Kasumi-1 (cell line): ENCODE results near the gene TIE1.
A peak's percentile ranks its signal among the peaks of the same experiment; 100 is the strongest.

Experiments used
- DNase-seq, 2 experiments: peaks; one replicate each; lab custom pipeline; 2025; lab: John Stamatoyannopoulos, UW

Gene TIE1

GRCh38 chr1:43300378-43301094 lies at the start of gene TIE1:
Gene TIE1, plus strand, starts transcription at chr1:43300982. Its CDS starts 90 bp downstream, at chr1:43301072.
- DNase-seq: peak; percentile 19 to 29

GRCh38 chr1:43251024-43251423 lies 49.8 kb upstream of the TIE1 start:
- DNase-seq: no peak

DNA sequence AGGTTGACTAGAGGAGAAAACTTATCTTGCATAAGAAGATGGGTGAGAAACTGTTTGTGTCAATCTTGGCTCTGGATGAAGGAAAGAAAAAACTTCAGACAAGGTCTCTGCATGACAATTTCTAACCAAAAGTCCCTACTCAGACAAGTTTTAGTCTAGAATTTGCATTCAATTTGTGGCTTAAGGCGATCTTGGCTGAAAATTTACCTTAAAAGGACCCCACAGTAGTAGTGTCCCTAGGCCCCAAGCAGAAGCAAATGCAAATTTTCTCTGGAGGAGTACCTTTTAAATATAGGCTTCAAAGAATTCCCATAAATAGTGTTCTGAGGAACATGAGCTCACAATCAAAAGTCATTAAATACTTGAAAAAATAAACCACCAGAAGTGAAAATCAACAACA lies 48.6 kb upstream of the TIE1 start:
- no peak for DNase-seq

- no peak for DNase-seq
Observed at GRCh38 chr1:43253173-43253572, 47.6 kb upstream of the TIE1 start.

DNA sequence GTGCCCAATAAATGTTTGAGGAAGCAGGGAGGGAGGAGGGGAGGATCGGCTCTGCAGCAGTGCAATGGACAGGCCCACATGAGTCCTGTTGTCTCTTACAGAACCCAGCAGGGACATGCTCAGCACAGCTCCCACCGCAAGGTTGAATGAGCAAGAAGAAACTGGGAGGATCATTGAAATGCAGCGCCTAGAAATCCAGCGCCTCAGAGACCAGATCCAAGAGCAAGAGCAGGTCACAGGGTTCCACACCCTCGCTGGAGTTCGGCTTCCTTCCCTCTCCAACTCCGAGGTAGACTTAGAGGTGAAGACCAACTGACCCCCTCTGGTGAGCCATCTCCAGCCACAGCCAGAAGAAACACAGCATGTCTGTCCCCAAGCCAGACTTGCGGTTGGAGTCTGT lies 46.9 kb upstream of the TIE1 start:
- no peak for DNase-seq

DNA sequence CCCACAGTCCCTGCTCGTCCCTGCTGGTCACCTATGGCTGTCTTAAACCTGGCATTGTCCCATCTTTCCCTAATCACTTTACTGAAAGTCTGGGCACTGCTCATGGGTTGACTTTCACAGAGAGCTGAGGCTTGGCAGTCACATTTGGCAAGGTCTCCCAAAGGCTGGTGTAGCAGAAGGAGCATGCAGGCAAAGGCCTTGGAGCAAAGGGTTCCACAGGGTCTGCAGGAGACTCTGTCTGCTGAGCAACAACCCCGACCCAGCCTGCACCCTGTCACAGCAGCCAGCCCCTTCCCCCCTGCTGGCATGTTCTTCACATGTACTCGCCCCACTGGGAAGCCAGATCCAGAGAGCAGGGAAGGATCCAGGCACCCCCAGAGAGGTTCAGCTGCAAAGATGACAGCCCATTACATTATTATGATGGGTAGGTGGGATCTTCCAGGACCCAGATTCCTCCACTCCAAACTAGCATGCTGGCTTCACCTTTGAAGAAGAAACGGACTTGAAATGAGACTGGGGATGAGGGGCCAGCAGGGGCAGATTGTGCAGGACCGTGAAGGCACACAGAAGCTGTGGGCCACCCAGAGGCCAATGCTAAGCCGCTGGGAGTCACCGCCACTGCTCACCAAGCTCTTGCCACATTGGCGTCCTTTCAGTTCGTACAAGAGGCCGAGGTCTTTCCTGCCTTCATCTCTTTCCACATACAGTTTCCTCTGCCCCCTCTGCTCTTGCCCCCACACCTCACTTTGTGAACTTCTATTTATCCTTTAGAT lies 45.2 kb upstream of the TIE1 start:
- no peak for DNase-seq

DNA sequence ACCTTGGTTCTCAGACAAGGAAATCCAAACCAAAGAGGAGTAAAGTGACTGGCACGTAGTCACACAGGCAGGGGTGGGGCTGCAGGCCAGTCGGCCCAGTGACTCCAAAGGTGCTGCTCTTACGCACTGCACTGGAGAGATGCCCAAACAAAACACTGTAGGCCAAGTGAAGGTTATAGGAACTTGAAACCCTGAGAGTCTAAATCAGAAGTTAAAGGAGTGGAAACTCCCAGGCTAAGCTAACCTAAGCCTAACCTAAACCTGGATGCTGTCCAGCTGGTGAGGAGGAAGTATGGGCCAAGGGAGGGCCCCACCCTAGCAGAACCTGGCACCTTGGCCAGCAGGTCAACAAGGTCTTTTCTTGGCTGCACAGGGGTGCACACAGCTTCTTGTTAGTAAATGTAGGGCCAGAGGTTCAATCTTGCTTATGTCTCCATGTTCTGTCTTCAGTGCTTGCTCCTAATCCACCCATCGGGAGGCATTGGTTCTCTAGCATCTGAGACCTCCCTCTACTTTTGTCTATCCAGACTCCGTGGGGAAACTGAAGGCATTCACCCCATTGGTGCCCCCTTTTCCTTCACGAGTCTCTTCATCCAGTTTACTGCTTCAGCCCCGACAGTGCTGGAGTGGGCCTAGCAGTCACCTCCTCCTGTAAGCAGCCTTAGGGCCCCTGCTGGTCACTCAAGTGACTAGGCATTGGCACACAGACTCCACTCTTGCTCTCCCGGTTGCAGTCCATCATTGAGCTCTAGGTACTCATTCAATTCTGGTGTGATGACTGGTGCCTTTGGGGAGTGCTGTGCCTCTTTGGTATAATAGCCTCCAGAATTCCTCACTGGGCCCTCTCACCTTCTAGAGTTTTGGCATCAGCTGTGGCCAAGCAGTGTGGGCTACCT lies 43.9 kb upstream of the TIE1 start:
- DNase-seq: no peak

DNA sequence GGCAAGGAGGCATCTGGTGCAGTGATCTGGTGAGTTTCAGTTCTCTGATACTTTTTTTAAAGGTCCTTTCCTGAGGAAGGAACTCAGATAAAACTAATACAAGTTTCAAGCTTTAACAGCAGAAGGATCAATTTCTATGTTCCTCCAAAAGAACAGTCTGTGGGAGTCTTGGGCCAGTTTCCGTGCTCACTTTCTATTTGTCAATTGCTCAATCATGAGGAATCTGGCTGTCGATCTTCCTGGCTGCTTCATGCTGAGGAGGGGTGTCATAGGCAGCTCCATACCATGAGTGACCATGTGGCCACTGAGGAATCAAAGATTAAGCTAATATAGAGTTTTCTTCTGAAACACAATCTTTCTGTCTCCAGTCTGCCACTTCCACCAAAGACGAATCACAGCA lies 42.4 kb upstream of the TIE1 start:
- no peak for DNase-seq

DNA sequence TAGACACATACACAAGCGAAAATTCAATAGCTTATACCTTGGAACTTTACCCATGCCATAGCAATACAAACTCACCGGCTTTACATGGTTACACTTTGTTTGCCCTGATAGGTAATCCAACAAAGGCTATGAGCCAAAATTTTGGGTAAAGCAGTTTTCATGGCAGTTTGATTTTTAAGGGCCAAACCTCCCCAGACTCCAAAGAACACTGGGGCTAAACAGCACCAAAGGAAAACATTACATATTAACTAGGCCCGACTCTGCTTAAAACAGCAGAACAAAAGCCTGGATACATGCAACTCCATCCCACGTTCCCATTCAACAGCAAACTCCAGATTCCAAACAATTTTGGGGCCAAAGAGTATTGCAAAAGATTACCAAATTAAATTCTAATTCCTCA lies 35.4 kb upstream of the TIE1 start:
- DNase-seq: no peak

GRCh38 chr1:43266881-43267280 lies 33.9 kb upstream of the TIE1 start:
- DNase-seq: no peak

- no peak for DNase-seq
Observed at GRCh38 chr1:43267291-43267805, 33.4 kb upstream of the TIE1 start.

DNA sequence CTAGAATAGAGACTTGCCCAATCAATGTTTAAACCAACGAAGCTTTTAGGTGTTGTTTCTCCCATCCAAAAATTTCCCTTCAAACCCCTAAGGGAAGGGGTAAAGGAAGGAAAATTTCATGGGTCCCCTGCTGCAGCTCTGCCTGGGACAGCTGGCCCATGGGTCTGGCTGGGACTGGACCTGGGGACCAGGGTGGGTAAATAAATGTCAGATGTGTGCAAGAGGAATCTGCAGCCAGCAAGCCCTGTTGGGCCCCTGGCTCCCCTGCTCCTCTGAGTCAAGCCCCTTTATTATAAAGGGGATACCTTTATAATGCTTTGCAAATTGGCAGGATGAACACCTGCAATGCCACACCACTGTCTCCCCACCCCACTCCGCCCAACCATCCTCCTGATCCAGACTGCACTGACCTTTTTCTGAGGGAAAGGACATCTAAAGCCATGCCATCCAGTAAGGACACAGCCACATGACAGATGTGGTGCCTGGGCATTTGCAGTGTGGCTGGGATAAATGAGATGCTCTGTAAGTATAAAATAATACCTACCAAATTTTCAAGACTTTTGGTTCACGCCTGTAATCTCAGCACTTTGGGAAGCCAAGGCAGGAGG lies 32.9 kb upstream of the TIE1 start:
- DNase-seq: no peak

DNA sequence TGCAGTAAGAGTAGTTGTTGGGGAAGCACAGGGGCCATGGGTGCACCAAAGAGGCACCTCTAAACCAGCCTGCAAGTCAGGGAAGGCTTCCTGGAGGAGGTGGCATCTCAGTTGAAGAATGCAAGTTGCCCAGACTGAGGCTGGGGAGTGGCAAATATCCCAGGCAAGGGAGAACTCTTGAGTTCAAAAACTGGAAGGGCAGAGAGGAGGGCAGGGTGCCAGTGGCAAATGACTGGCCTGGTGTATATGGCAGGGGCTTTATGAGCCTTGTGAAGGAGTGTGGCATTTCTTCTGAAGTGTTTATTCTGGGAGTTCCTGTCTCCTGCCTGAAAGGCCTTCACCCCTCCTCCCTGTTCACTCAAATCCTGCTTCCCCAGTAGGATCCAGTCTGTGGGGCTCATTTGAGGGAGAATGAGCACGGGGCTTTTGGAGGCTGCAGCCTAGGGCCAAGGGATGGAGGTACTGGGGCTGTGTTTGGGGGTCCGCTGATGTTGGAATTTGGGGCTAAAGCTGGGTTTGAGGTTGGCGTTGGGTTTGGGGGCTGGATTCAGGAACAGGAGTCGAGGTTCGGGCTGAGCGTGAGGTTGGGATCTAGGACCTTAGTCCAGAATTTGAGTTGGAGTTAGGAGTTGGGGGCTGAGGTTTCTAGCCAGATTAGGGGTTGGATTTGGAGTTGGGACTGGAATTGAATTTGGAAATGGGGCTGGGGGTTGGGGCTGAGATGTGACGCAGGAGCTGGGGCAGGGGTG lies 31.0 kb upstream of the TIE1 start, which contains the start of gene TMEM125:
Gene TMEM125, plus strand, starts transcription at position 357 of the 749 bp plus-strand sequence. CDS start 2,740 bp downstream, outside the sequence.
- DNase-seq: no peak

DNA sequence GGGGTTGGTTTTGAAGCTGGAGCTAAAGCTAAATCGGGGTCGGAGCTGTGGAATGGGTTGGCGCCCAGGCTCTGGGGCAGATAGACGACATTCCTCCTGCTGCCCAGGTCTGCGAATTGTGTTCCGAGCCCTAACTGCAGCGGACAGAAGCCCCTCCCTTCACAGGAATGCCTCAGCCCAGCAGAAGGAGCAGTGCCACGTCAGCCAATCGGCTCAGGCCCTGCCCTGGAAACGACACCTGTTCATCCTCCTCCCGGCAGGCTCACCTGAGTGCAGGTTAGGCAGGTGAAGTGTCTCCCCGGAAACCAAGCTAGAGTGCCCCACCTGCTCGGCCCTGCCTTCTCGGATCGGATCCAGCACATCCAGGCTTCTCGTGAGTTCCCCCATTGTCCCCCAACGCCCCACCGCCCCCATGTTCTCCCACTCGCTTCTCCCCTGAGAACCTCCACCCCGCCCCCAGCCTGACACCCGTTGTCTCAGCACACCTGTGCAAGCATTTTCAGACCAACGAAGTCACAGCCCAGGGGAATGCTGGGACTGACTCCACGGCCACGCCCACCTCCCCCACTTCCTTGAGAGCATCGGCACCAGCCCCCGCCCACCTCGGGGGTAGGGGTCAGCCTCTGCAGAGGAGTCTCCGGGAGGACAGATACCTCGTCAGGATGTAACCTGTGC lies 30.2 kb upstream of the TIE1 start:
- no peak for DNase-seq

DNA sequence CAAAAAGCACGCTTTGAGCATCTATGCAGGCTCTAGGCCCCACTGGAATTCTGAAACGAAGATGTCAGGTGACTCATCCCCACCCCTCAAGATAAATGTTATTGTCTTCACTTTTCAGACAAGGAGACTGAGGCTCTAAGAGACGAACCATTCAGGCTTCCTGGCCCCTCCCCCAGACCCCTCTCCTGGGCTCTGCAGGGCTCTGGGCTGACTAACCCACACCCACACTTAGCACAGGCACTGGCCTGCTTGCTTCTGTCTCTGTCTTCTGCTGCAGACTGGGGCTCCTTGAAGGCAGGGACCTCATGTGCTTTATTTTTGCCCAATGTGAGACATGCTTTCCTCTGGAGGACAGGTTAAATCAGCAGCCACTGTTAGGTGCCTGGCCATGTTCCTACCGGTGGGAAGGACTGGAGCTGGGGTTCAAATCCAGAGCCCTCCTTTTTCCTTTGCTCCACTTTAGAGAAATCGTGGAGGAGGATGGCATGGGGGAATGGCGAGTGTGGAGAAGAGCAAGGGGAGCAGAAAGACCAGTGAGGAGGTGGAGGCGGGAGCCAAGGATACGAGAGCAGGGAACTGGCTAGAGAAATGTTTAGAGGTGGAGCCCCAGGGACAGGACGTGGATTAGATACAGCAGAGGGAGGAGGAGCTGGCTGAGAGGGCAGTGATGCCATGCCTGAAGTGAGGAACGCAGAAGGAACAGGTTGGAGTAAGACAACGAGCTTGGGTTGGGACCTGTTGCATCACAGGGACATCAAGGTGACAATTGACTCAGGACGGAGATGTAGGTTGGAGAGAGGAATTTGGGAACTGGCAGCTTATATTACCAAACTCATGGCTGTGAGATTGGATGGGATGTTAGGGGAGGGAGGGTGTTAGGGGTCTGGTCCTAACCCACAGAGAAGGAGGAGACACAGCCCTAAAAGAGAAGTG lies 29.3 kb upstream of the TIE1 start:
- DNase-seq: no peak

DNA sequence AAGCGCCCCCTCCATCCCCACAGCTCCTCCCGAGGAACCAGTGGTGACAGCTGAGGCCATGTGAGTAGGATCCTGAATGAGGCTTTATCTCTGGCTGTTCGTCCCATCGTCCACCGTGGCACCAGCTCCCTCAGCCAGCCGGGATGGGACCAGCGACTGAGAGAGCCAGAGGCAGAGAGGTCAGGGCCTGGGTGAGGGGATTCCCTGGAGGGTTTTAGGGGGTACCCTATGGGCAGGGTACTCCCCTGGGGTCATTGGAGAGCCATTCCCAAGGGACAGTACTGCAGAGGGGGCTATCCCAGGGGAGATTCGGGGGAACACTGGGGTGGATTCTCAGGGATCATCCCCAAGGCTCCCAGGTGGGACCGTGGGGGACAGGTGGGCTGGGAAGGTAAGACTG lies 28.6 kb upstream of the TIE1 start:
- DNase-seq: no peak

- DNase-seq: no peak
Observed at GRCh38 chr1:43272576-43273571, 27.9 kb upstream of the TIE1 start.

- no peak for DNase-seq
Observed at GRCh38 chr1:43273708-43274107, 27.1 kb upstream of the TIE1 start.
